GM12878 (cell line): ENCODE results near the gene FAR2. TPM values are rescaled to one million over a fixed set of nuclear protein-coding genes. Genes with fewer than 3 reads are reported as not detected.

ENCODE experiments used
- ATAC-seq: fragments of 200-7000 bp; cut with Tn5 transposase; 3 replicates; pipeline ENCODE4 v1.9.1; 2020; ENCODE audit warnings: mild to moderate bottlenecking, moderate library complexity
- BruUV-seq: library from RNA; stranded (reverse); fragments of 400-500 nt; replicated peaks from 2 replicates; lab custom pipeline; 2021; lab: Mats Ljungman, UMichigan
- CTCF ChIA-PET: fragments of 300-600 bp; sonication (Branson Sonifier 250); formaldehyde crosslinking; extraction: SDS; loops from one replicate; lab custom pipeline; 2021; ENCODE audit warnings: inconsistent platforms; lab: Yijun Ruan, JAX
- POLR2A ChIA-PET: fragments of 350-600 bp; formaldehyde crosslinking; extraction: SDS; loops from one replicate; lab custom pipeline; 2021; ENCODE audit warnings: inconsistent platforms; lab: Charles Lee
- RAD21 ChIA-PET: fragments of 300-600 bp; sonication (Branson Sonifier 250); formaldehyde crosslinking; loops from one replicate; lab custom pipeline; 2023; ENCODE audit warnings: antibody characterized with exemption; ENCODE audit not compliant: unreplicated experiment; lab: Charles Lee
- SMC1A ChIA-PET: fragments of 300-600 bp; sonication (Branson Sonifier 250); formaldehyde crosslinking; loops from one replicate; lab custom pipeline; 2023; ENCODE audit not compliant: unreplicated experiment, uncharacterized antibody; lab: Charles Lee
- DNase-seq: peaks from one replicate; pipeline ENCODE4 v3.0.0-alpha.2; 2011; ENCODE audit warnings: low read depth, low spot score
- FAIRE-seq: peaks from 3 replicates; lab custom pipeline; 2011; peaks lifted over from hg19 to GRCh38; lab: Jason Lieb, UNC
- H2AFZ ChIP-seq: 2 replicates; pipeline ENCODE4 v1.6.0; 2011; ENCODE audit warnings: low read depth, low read length, control low read depth; ENCODE audit not compliant: control insufficient read depth
- H3K27ac ChIP-seq: 2 replicates; pipeline ENCODE4 v1.5.1; 2011; ENCODE audit warnings: control low read depth; ENCODE audit not compliant: control insufficient read depth, insufficient read depth
- H3K27me3 ChIP-seq, 2 experiments: replicated peaks in 1 of 2; 2 replicates each; pipeline versions ENCODE4 v1.6.0 to v1.6.1; 2011; ENCODE audit warnings: low read length in 1 of 2; ENCODE audit not compliant: control insufficient read depth in 2 of 2, insufficient read depth in 2 of 2
- H3K36me3 ChIP-seq, 2 experiments: 2 replicates each; pipeline ENCODE4 v1.5.1; 2011; ENCODE audit warnings: low read length in 1 of 2; ENCODE audit not compliant: control insufficient read depth in 2 of 2, insufficient read depth in 2 of 2
- H3K4me1 ChIP-seq: 2 replicates; pipeline ENCODE4 v1.6.1; 2011; ENCODE audit warnings: mild to moderate bottlenecking, low read length, moderate library complexity, mixed read lengths; ENCODE audit not compliant: control insufficient read depth, insufficient read depth
- H3K4me2 ChIP-seq: 2 replicates; pipeline ENCODE4 v1.6.0; 2011; ENCODE audit warnings: control low read depth; ENCODE audit not compliant: control insufficient read depth, insufficient read depth
- H3K4me3 ChIP-seq: fragments of 200-600 bp; sonication (generic); 2 replicates; pipeline ENCODE4 v1.5.1; 2016
- H3K79me2 ChIP-seq: 2 replicates; pipeline ENCODE4 v1.6.0; 2011; ENCODE audit warnings: low read length; ENCODE audit not compliant: control insufficient read depth, insufficient read depth
- H3K9ac ChIP-seq: 2 replicates; pipeline ENCODE4 v1.8.0; 2011; ENCODE audit warnings: low read length, control low read depth, mixed read lengths; ENCODE audit not compliant: control insufficient read depth, insufficient read depth
- H3K9me3 ChIP-seq: replicated peaks from 3 replicates; pipeline ENCODE4 v1.5.1; 2011; ENCODE audit warnings: mild to moderate bottlenecking, low read length; ENCODE audit not compliant: control insufficient read depth, insufficient read depth
- H4K20me1 ChIP-seq: 2 replicates; pipeline ENCODE4 v1.6.0; 2011; ENCODE audit not compliant: control insufficient read depth, insufficient read depth
- CHD2 ChIP-seq: IDR thresholded peaks from 2 replicates; pipeline ENCODE4 v1.6.1; 2011; ENCODE audit warnings: low read depth, low read length, improper control_type of control experiment, borderline replicate concordance
- MEF2B ChIP-seq: fragments of 450-650 bp; IDR thresholded peaks from 2 replicates; pipeline ENCODE4 v1.6.1; 2018; ENCODE audit warnings: mild to moderate bottlenecking, moderate library complexity; ENCODE audit not compliant: partially characterized antibody, poor library complexity, severe bottlenecking
- MYC ChIP-seq: IDR thresholded peaks from 2 replicates; pipeline ENCODE4 v1.6.1; 2011; ENCODE audit warnings: mild to moderate bottlenecking, low read length, moderate library complexity, inconsistent platforms; ENCODE audit not compliant: insufficient read depth, insufficient replicate concordance, insufficient read length, severe bottlenecking
- NFYB ChIP-seq: IDR thresholded peaks from 2 replicates; pipeline ENCODE4 v1.6.1; 2011; ENCODE audit warnings: low read depth, mild to moderate bottlenecking, low read length, improper control_type of control experiment, moderate library complexity; ENCODE audit not compliant: insufficient read depth
- PRDM15 ChIP-seq: fragments of 450-650 bp; formaldehyde crosslinking; IDR thresholded peaks from 2 replicates; pipeline ENCODE4 v1.4.0; 2020; ENCODE audit warnings: mild to moderate bottlenecking, moderate library complexity
- RUNX3 ChIP-seq: IDR thresholded peaks from 2 replicates; pipeline ENCODE4 v1.6.1; 2012; ENCODE audit warnings: low read length, inconsistent platforms
- SMC3 ChIP-seq: IDR thresholded peaks from 2 replicates; pipeline ENCODE4 v1.6.1; 2011; ENCODE audit warnings: low read length, improper control_type of control experiment, borderline replicate concordance
- USF1 ChIP-seq: IDR thresholded peaks from 2 replicates; pipeline ENCODE4 v1.6.1; 2011; ENCODE audit warnings: borderline replicate concordance, low read depth, mild to moderate bottlenecking, moderate library complexity, mixed read lengths, low read length; ENCODE audit not compliant: insufficient read depth; ENCODE audit errors: extremely low read length
- WGBS: methylation state at CpG from one replicate; pipeline ENCODE4 v1.1.6; 2016; ENCODE audit warnings: low lambda C conversion rate; ENCODE audit not compliant: insufficient replicate concordance, insufficient coverage; ENCODE audit errors: missing lambda C conversion rate; 5-methylcytosine and 5-hydroxymethylcytosine counted together
- in situ Hi-C: fragments of 300-500 bp; cut with MboI; formaldehyde crosslinking; loops from 9 replicates; pipeline ENCODE4 v1.14.3; 2018; ENCODE audit warnings: mixed read lengths
- intact Hi-C: fragments of 100-400 bp; cut with micrococcal nuclease; formaldehyde crosslinking; loops from one replicate; pipeline ENCODE4 v1.14.2; 2022; ENCODE audit not compliant: unreplicated experiment
- polyA plus RNA-seq, 11 experiments: library from polyadenylated mRNA; depleted of rRNA in 4 of 11; unstranded in 6 of 11; stranded (reverse) in 5 of 11; fragments of >200 nt; fragmentation: Nextera tagmentation in 4 of 11; fragmentation: Illumina TruSeq in 1 of 11; extraction: Ambion mirVana in 4 of 11; extraction: Trizol in 1 of 11; gene quantifications; 1 replicate in 1 of 11; 2 replicates in 10 of 11; pipeline versions ENCODE4 v1.2.1 to v1.2.3, GENCODE V29; 2011 to 2016; ENCODE audit warnings: inconsistent platforms in 2 of 11, missing spikeins in 2 of 11, low read depth in 1 of 11
- total RNA-seq, 4 experiments: library from RNA; depleted of rRNA in 3 of 4; stranded (reverse); fragments of >200 nt in 3 of 4; fragmentation: Illumina TruSeq in 1 of 4; extraction: Trizol in 1 of 4; gene quantifications; 2 replicates each; pipeline versions ENCODE4 v1.2.1 to v1.2.3, GENCODE V29; 2013 to 2021

FAR2 gene
- total and polyA plus RNA-seq, 10 of the 15 experiments (the other 5 are each of a cell fraction or from before 2014, with no cell fraction given) = 0.50 to 1.1 (median 0.65) TPM

- Histone ChIP-seq H3K9ac (no peak overlapping the region), H3K36me3 (no peaks in the 10 kb centered on the region), H3K27me3 (no peaks in the 10 kb centered on the region), H3K79me2 (no peaks in the 10 kb centered on the region), H4K20me1 (no peaks in the 10 kb centered on the region), H2AFZ (no peak overlapping the region), H3K9me3 (no peaks in the 10 kb centered on the region), H3K4me3 (no peak overlapping the region), H3K27ac (no peak overlapping the region), H3K4me2 (no peak overlapping the region), H3K4me1 (no peaks in the 10 kb centered on the region)
- TF ChIP-seq SMC3 (no peak), RUNX3 (no peak)
- intact Hi-C loops (no loop called here), in situ Hi-C loops (no loop called here)
- 40% methylated on average over 4 of the region's 4 CpGs for WGBS
- ATAC-seq (no peak), DNase-seq (no peak), FAIRE-seq (no peak)
- ChIA-PET SMC1A (interaction anchor here (1.5 kb wide), 1 partner anchor 19 kb away, joined by 4 read pairs; no protein-coding TSS in a partner anchor), RAD21 (interaction anchor here (1.0 kb wide), 1 partner anchor 98 kb away, joined by 3 read pairs; no protein-coding TSS in a partner anchor), CTCF (no interaction called here), POLR2A (no interaction called here)
- no TSS peak for BruUV-seq
Measured at GRCh38 chr12:29277231-29277630, 128.2 kb downstream of the FAR2 start.

- BruUV-seq = no TSS peak
Measured at GRCh38 chr12:29278673-29279420, 129.8 kb downstream of the FAR2 start.

More at GRCh38 chr12:29278673-29279420, 129.8 kb downstream of the FAR2 start:
- ChIA-PET CTCF (no interaction called here), POLR2A (no interaction called here), SMC1A (interaction anchor here (0.7 kb wide), 1 partner anchor 259 kb away, joined by 3 read pairs; no protein-coding TSS in a partner anchor), RAD21 (no interaction called here)
- H3K9ac ChIP-seq = no peak overlapping the region
- no peaks in the 10 kb centered on the region for H3K27me3 ChIP-seq
- no peaks in the 10 kb centered on the region for H3K4me1 ChIP-seq
- no peak overlapping the region for H3K27ac ChIP-seq
- no peak for TF ChIP-seq MYC
- no peak for TF ChIP-seq PRDM15 (CRISPR knock-in tag)
- no peak for TF ChIP-seq CHD2
- TF ChIP-seq USF1 = no peak
- no peak for TF ChIP-seq MEF2B
- no peak for TF ChIP-seq NFYB
- H3K36me3 ChIP-seq = no peaks in the 10 kb centered on the region
- no peaks in the 10 kb centered on the region for H3K79me2 ChIP-seq
- H3K9me3 ChIP-seq = no peaks in the 10 kb centered on the region
- no peak overlapping the region for H2AFZ ChIP-seq
- WGBS = 21% methylated on average over 3 of the region's 3 CpGs
- ATAC-seq = no peak
- no peak for FAIRE-seq
- intact Hi-C loops (no loop called here), in situ Hi-C loops (no loop called here)
- H4K20me1 ChIP-seq = no peaks in the 10 kb centered on the region
- H3K4me2 ChIP-seq = no peak overlapping the region
- no peak for DNase-seq
- no peak overlapping the region for H3K4me3 ChIP-seq
